GM21717 (cell line): ENCODE data around the gene POMGNT1.

Experiments used
- ATAC-seq: cut with Tn5 transposase; IDR thresholded peaks from one replicate; pipeline ENCODE4 v1.9.1; 2021; ENCODE audit warnings: mild to moderate bottlenecking, moderate library complexity; ENCODE audit not compliant: unreplicated experiment

Gene POMGNT1

GRCh38 chr1:46211051-46211450, 12.8 kb upstream of the POMGNT1 start:
- no peak for ATAC-seq

GRCh38 chr1:46210561-46210960, 12.3 kb upstream of the POMGNT1 start:
- ATAC-seq = no peak

- no peak for ATAC-seq
Measured at GRCh38 chr1:46206399-46206798, 8.2 kb upstream of the POMGNT1 start.

DNA sequence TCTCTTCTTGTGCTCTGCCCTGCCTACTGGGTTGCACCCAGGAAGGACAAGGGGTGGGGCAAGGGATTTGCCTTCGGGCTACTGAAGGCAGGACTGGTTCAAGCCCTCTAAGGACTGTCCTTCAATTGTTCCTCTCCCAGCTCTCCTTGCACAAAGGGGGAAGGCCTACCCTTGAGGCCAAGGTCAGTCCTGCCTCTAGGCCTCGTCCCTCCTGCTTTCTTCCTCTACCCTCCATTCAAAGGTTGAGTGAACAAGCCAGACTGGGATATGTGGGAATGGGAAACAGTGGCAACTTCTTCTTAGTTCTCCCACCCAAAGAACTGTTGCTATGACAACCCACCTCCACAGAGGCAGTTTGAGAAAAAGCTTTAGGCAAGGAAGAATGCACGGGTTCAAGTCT, 7.6 kb upstream of the POMGNT1 start:
- ATAC-seq = no peak

DNA sequence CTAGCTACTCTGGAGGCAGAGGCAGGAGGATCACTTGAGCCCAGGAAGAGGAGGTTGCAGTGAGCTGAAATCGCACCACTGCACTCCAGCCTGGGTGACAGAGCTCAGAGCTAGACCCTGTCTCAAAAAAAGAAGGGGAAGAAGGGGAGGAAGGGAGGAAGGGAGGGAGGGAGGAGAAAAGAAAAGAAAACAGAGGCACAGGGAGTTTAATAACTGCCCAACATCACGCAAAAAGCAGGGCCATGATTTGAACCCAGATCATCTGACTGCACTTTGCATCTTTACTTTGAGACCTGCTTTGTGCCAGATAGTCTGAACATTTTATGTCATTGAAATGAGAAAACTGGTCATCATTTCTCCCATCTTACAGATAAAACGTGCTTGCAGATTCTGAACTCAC, 6.9 kb upstream of the POMGNT1 start:
- ATAC-seq = no peak

DNA sequence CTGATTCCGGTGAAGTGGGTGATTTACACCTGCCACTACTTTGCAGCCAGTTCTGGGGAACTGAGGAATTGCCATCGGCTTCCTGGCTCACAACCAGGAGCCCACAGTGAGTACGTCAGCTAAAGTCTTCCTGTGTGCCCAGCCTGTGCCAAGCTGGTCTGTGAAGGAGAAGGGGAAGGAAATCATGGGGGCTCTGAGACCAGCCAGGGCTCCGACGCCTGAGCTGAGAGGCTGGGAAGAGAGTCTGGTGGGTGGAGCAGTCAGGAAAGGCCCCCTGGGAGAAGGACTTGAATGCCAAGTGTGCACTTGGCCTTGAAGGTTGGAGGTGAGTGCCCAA, 6.1 kb upstream of the POMGNT1 start:
- ATAC-seq = no peak

DNA sequence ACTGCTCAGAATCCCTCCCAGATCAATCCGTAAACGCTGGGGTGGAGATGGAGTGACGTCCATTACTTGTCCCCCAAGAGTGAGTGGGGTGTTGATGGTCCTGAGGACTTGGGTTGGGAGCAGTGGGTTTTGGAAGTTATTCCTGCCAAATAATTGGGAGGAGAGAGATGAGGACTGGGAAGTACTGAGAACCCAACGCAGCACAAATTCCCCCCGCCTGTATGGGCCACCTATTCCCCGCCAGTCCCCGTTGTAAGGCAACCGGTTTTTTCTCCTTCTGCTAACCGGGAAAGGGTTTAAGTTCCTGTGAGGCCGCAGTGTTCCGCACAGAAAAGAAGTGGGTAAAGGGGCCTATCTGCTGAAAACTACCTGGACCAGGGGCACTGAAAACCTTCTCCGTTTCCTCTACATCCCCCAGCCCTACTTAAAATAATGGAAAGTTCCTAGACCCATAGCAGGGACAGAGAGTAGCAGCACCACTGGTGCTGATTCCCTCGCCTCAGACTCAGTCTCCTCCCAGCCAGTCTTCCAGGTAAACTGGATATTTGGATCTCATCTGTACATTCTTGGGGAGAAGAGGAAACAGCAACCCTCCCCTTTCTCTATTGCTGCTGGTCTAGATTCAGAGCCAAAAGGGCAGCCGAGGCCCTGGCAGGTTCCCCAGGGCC, 5.6 kb upstream of the POMGNT1 start:
- no peak for ATAC-seq

- ATAC-seq = no peak
Measured at GRCh38 chr1:46199233-46199749, 1.1 kb upstream of the POMGNT1 start.

- ATAC-seq = no peak
Measured at GRCh38 chr1:46197560-46197963, 672 bp downstream of the POMGNT1 start.

DNA sequence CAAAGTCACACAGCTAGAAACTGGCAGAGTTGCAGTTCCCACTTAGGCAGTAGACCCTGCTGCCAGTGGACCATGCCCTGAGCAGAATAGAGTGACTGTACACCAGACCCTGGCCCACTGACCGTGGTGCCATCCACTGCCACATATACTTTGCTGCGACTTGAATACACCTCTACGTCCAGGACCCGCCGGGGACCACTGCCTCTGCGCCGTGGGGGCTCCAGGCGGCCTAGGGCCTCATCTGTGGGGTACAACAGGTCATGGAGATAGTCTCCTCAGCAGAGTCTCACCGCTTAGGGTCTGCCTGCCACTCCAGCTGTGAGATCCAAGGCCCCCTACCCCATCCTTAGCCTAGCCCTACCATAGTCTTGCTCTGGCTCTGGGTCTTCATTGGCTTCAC, 1.6 kb downstream of the POMGNT1 start:
- no peak for ATAC-seq

DNA sequence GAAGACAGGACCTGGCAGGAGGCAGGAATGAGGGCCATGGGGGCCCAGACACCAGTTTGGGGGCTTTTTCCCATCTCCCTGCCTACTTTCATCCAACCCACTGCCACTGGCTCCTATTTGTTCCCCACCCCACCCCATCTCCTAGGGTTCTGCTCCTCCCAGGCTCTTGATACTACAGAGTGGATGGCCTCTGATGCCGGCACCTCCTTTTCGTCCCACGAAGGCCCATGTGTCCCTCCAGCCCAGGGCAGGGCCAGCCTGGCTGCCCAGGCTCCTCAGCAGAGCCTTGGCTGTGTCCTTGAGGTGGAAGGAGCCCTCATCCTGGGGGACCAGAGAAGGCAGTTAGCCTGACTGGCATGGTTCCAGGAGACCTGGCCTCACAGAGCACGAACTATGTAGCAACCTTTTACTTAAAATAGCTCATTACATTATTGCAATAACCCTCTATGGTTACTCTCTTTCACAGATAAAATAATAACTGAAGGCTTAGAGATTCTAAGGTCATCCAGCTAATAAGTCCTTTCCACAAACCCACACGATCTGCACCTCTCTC, 3.5 kb downstream of the POMGNT1 start:
- ATAC-seq = no peak

GRCh38 chr1:46193984-46194570, 4.2 kb downstream of the POMGNT1 start:
- ATAC-seq = no peak

DNA sequence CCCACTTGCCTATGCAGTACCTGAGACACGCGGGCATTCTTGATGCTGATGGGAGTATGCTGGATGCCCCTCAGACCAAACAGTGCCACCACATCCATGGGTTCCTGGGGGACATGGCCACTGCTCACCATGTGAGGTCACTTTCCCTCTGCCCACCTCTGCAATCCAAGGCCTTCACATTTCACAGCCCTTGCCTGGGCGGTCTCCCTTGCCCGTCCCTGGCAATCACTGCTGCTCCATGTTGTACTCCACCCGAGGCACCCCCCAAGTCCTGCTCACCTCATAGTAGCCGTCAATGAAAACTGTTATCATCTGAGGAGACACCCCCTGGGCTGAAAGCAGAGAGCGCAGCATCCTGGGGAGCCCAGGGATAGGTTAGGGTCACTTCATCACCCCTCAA, 4.9 kb downstream of the POMGNT1 start:
- no peak for ATAC-seq

DNA sequence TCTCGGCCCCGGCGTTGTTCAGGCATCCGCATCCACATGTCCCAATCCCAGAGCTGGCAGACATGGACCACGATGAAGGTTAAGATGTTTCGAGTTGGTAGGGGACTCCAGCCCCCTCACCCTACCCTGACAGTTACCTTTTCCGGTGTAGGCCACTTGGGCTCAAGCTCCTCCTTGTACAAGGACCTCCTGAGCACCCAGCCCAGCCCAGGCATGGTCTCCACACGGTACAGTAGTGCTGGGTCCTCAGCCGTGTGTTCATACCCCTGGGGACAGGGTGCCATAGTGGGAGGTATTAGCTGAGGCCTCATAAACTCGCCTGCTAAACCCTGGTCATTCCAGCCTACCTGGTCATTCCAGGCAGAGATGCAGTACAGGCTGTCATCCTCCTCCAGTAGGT, 6.1 kb downstream of the POMGNT1 start:
- ATAC-seq = no peak

- ATAC-seq = no peak
Measured at GRCh38 chr1:46191033-46191701, 7.1 kb downstream of the POMGNT1 start.

- no peak for ATAC-seq
Measured at GRCh38 chr1:46190539-46190938, 7.7 kb downstream of the POMGNT1 start.

DNA sequence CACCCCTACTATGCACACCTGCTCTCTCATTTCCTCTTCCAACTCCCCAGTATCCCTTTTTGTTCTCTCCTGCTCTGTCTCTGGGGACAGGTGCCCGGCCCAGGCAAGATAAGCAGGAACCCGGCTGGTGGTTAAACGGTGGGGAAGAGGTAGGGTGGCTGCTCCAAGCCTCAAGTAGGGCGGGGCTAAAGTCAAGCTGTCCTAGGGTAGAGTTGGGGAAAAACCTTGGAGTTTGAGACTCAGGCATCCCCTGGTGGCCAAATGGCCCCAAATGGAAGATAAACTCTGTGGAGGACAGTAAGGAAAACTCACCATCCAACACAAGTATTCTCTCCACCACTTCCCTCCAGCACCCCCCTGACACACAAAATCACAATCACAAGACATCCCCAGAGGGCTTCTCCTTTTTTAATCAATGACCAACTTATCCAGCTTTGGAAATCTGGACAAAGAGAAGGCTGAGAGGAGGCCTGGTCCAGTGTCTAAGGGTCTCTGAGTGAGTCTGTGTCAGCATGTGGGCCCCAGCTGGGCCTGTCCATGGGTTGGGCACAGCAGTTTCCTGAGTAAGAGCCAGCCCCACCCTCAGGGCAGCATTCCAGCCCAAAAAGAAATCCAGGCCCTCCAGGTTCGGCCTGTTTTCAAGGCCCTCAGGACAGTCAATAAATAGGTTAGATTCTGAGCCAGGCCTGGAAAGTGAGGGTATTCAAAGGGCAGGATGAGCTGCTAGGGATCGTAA, 9.8 kb downstream of the POMGNT1 start:
- ATAC-seq = no peak

GRCh38 chr1:46187106-46187869, 10.9 kb downstream of the POMGNT1 start:
- no peak for ATAC-seq

DNA sequence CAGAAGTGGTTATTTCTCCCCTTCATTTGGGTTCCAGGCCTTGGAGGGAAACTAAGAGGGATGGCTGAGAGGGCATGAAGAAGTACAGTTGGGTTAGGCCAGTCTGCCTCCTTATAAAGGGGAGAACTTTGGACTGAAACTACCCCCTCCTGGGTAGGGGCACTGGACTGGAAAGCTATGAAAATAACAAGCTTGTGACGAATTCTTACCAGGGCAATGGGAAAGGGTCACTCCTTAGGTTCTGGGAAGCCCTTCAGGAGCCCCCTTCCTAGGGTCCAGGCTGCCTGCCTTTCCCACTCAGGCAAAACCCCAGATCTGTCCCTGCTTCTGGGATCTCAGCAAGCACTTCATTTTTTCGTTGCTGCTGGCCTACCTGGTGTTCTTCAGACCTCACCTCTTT, 12.2 kb downstream of the POMGNT1 start:
- ATAC-seq = no peak

GRCh38 chr1:46184920-46185658, 13.1 kb downstream of the POMGNT1 start:
- ATAC-seq = no peak
